Heart right ventricle (tissue), 16 donors: ENCODE results near the gene THEMIS. TPM values are rescaled to one million over a fixed set of nuclear protein-coding genes. Genes with fewer than 3 reads are reported as not detected.
"Not testable (repeated sequence)": the region's sequence is repeated elsewhere in the genome, so short reads cannot be mapped to it uniquely, and the experiment has no call there.

Experiments used
- ATAC-seq, 8 donors: fragments of 200-7000 bp; cut with Tn5 transposase; one replicate each; pipeline ENCODE4 v1.9.1; 2020; ENCODE audit warnings: mild to moderate bottlenecking in 8 of 8, moderate library complexity in 8 of 8, moderate number of reproducible peaks in 1 of 8
- DNase-seq, 2 donors: peaks; one replicate each; pipeline ENCODE4 v3.0.0-alpha.2; 2020
- H3K27ac ChIP-seq, 10 donors: fragments of 200-600 bp; sonication (generic) in 2 of 10; one replicate each; pipeline versions ENCODE4 v1.5.0 to v1.8.0; 2020 to 2022; ENCODE audit warnings: mild to moderate bottlenecking in 3 of 10
- H3K27me3 ChIP-seq, 7 donors: fragments of 200-600 bp; one replicate each; pipeline ENCODE4 v1.8.0; 2021 to 2022; ENCODE audit warnings: mild to moderate bottlenecking in 2 of 7
- H3K36me3 ChIP-seq, 9 donors: fragments of 200-600 bp; sonication (generic) in 1 of 9; one replicate each; pipeline versions ENCODE4 v1.5.0 to v1.8.0; 2020 to 2022; ENCODE audit warnings: mild to moderate bottlenecking in 2 of 9
- H3K4me1 ChIP-seq, 9 donors: fragments of 200-600 bp; sonication (generic) in 1 of 9; one replicate each; pipeline versions ENCODE4 v1.5.0 to v1.8.0; 2020 to 2022; ENCODE audit warnings: mild to moderate bottlenecking in 4 of 9
- H3K4me3 ChIP-seq, 10 donors: fragments of 200-600 bp; sonication (generic) in 2 of 10; one replicate each; pipeline versions ENCODE4 v1.5.0 to v1.8.0; 2020 to 2022; ENCODE audit warnings: mild to moderate bottlenecking in 7 of 10, moderate library complexity in 2 of 10
- H3K9me3 ChIP-seq, 11 donors: fragments of 200-600 bp in 10 of 11; sonication (generic) in 2 of 11; one replicate each; pipeline versions ENCODE4 v1.5.0 to v1.8.0; 2013 to 2022; ENCODE audit warnings: mild to moderate bottlenecking in 2 of 11, control low read depth in 1 of 11, moderate library complexity in 1 of 11
- CTCF ChIP-seq, 9 donors: fragments of 200-600 bp; sonication (generic) in 2 of 9; IDR thresholded peaks; one replicate each; pipeline versions ENCODE4 v1.5.0 to v1.8.0; 2021 to 2022; ENCODE audit warnings: antibody characterized with exemption in 9 of 9, mild to moderate bottlenecking in 5 of 9, moderate library complexity in 1 of 9
- WGBS, 2 donors: extraction: QIAGEN DNeasy Blood & Tissue Kit; methylation state at CpG; one replicate each; pipeline ENCODE4 v1.1.7; 2013; ENCODE audit warnings: inconsistent platforms in 1 of 2; 5-methylcytosine and 5-hydroxymethylcytosine counted together
- intact Hi-C, 10 donors: fragments of 100-400 bp; cut with DNase I; formaldehyde crosslinking; loops; one replicate each; pipeline versions ENCODE4 v1.11.1 to v1.14.2; 2022
- polyA plus RNA-seq, 2 donors: library from polyadenylated mRNA; stranded (reverse); fragments of 200-250 nt; gene quantifications; one replicate each; pipeline ENCODE4 v1.2.3, GENCODE V29; 2013
- total RNA-seq, 10 donors: library from RNA; stranded (reverse); fragmentation: NEBNext Ultra II Directional in 3 of 10; extraction: Animal tissue kit (Norgen Biotek cat#: 25700) in 3 of 10; gene quantifications; one replicate each; pipeline versions ENCODE4 v1.2.1 to v1.2.4, GENCODE V29; 2021 to 2023
- donor health status: Arrhythmogenic right ventricular cardiomyopathy.
- donor health status: ischemic (EF 13 %, LVEDD 7.1; RV severe dilation, severe dysfunction).
- donor health status: healthy with polysubstance abuse.
- donor health status: DM: no; HTN: yes; CAD: no.
- donor health status: DM: no; HTN: no; CAD: no.
- donor health status: ischemic (EF 25% LVEDD 6.9; RV normal size, moderate dysfunction).
- donor health status: ischemic (EF 25% LVEDD 5.7; RV mildly dilated, moderate dysfunction).
- donor health status: healthy.
- donor health status: DM: yes; HTN: yes; CAD: no.
- donor health status: Ischemic cardiomyopathy.
- donor health status: ischemic (EF 35%, LVEDD 5.7; RV mildly dilated, moderate dysfunction).
- donor health status: nonischemic (EF 11% LVEDD 7.7; RV severe dilation, severe dysfunction).
- donor health status: DM: yes; HTN: yes; CAD: no.
- donor health status: PGD.
- donor health status: ischemic (EF 29% LVEDD 5.4; RV normal size, mild dysfunction).
- donor health status: nonischemic (EF 23%, LVEDD 6.1; RV moderate dilation, normal function).

The THEMIS gene
- total and polyA plus RNA-seq, 12 donors: 0.01 to 2.0 (median 0.14) TPM; not detected in 4

GRCh38 chr6:127932708-127933107 is 31.9 kb upstream of the THEMIS start:
- no peak for ATAC-seq
- H3K36me3 ChIP-seq: no peaks in the 10 kb centered on the region
- H3K27me3 ChIP-seq: no peaks in the 10 kb centered on the region
- H3K4me1 ChIP-seq: no peaks in the 10 kb centered on the region
- 79 to 80% methylated on average over 5 of the region's 5 CpGs for WGBS, 2 donors
- H3K4me3 ChIP-seq: no peak overlapping the region
- no peak for DNase-seq
- TF ChIP-seq CTCF (IDR thresholded peaks at IDR 0.05): no peak
- peaks cover 0 to 33% (median 15%) of the 10 kb centered on the region in 11 donors for H3K9me3 ChIP-seq
- H3K27ac ChIP-seq: no peak overlapping the region
- intact Hi-C loops: no loop called here

GRCh38 chr6:127926441-127926840 is 25.6 kb upstream of the THEMIS start:
- intact Hi-C loops, H3K27ac ChIP-seq, H3K36me3 ChIP-seq, ATAC-seq, DNase-seq, H3K27me3 ChIP-seq, H3K4me3 ChIP-seq, H3K4me1 ChIP-seq: not testable (repeated sequence)
- H3K9me3 ChIP-seq: peaks cover 0 to 36% (median 6%) of the 10 kb centered on the region in 11 donors
- 90 to 94% methylated on average over 10 of the region's 10 CpGs for WGBS, 2 donors

GRCh38 chr6:127924440-127924839 is 23.6 kb upstream of the THEMIS start:
- no peak for TF ChIP-seq CTCF (IDR thresholded peaks at IDR 0.05)

GRCh38 chr6:127924031-127924430 is 23.2 kb upstream of the THEMIS start:
- H3K27me3 ChIP-seq: peaks cover 0 to 4% (median 0%) of the 10 kb centered on the region in 7 donors
- no peak overlapping the region for H3K4me3 ChIP-seq
- ATAC-seq (no peak), DNase-seq (no peak)
- no peaks in the 10 kb centered on the region for H3K4me1 ChIP-seq
- intact Hi-C loops: no loop called here
- no peak for TF ChIP-seq CTCF (IDR thresholded peaks at IDR 0.05)
- no peak overlapping the region for H3K27ac ChIP-seq
- H3K36me3 ChIP-seq: no peaks in the 10 kb centered on the region
- H3K9me3 ChIP-seq: peaks cover 0 to 35% (median 6%) of the 10 kb centered on the region in 11 donors

More at GRCh38 chr6:127924440-127924839, 23.6 kb upstream of the THEMIS start:
- no peak for ATAC-seq
- no peak overlapping the region for H3K4me3 ChIP-seq
- no peak overlapping the region for H3K27ac ChIP-seq
- DNase-seq: no peak
- H3K9me3 ChIP-seq: peaks cover 0 to 35% (median 6%) of the 10 kb centered on the region in 11 donors
- peaks cover 0 to 3% (median 0%) of the 10 kb centered on the region in 7 donors for H3K27me3 ChIP-seq
- H3K4me1 ChIP-seq: no peaks in the 10 kb centered on the region
- intact Hi-C loops: no loop called here
- no peaks in the 10 kb centered on the region for H3K36me3 ChIP-seq
- whole genome bisulfite sequencing, 2 donors: 79 to 86% methylated on average over 2 of the region's 2 CpGs

GRCh38 chr6:127923135-127923534 is 22.3 kb upstream of the THEMIS start:
- 59 to 78% methylated on average over 2 of the region's 2 CpGs for WGBS, 2 donors
- Histone ChIP-seq H3K36me3 (no peaks in the 10 kb centered on the region), H3K27ac (no peak overlapping the region), H3K4me3 (no peak overlapping the region), H3K27me3 (peaks cover 0 to 5% (median 0%) of the 10 kb centered on the region in 7 donors), H3K4me1 (no peaks in the 10 kb centered on the region), H3K9me3 (peaks cover 0 to 27% (median 6%) of the 10 kb centered on the region in 11 donors)
- intact Hi-C loops: no loop called here
- DNase-seq: no peak
- no peak for ATAC-seq
- TF ChIP-seq CTCF (IDR thresholded peaks at IDR 0.05): no peak
